Measurements from ENCODE around the gene FAT2.

The FAT2 gene

DNA sequence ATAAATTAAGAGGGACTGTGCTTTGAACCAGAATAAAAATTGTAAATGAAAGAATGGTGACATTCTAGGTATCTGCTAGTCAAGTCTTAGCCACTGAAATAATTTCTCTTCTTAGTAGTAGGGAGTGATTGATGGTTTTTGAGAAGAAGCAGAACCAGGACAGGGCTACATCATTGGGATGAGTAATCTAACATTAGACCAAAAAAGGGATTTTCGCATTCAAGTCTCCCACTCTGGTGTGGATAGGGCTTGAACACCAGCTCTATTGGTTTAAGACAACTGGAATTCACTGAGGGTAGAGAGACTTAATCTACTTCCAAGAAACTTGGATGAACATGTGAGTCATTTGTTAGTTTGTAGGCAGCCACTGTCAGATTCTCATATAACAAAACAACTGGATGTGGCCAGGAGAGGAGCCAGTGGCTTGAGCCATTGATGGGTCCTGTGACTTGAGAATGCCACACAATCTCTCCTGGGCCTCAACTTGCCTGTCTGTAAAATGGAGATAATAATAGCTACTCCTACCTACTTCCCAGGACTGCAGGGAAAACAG, 16.6 kb downstream of the FAT2 start:
- TF ChIP-seq CTCF (IDR thresholded peaks at IDR 0.05) = no peak

GRCh38 chr5:151572657-151573368, 18.3 kb downstream of the FAT2 start:
- no peak for TF ChIP-seq CTCF (IDR thresholded peaks at IDR 0.05)

DNA sequence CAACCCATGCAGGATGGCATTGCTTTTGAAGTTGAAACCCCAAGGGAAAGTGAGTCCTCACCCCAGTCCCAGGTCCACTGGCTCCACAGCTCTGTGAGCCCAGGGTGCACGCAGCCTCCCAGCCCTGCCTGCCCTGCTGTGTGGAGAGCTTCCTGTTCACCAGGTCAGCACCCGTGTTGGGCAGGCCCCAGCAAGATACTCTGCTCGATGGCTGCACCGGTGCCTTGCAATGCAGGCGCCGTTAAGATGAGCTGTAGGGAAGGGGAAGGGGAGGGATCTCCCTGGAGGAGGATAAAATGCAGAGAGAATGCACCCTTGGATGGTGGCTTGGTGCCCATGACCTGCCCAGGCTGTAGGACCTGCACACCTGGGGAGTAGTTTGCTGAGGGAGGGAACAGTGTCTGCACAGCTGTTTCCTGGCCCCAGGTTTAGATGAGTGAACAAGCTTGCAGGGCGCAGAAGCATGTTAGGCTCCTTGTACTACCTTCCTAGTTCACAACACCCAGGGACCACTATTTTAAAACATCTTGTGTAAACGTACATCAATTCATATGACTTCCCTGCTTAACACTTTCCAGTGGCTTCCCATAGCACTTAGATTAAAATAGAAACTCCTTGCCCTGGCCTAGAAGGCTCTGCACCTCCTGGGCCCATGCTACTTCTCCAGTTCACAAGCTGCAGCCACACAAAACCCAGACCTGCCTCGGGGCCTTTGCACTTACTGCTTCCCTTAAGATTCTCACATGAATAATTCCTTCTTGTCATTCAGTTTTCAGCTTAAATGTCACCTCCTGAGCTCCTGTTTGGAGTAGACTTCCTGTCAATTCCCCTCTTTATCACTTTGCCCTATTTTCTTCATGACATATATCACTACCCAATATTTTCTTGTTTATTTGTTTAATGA, 19.6 kb downstream of the FAT2 start:
- TF ChIP-seq CTCF (IDR thresholded peaks at IDR 0.05) = no peak

DNA sequence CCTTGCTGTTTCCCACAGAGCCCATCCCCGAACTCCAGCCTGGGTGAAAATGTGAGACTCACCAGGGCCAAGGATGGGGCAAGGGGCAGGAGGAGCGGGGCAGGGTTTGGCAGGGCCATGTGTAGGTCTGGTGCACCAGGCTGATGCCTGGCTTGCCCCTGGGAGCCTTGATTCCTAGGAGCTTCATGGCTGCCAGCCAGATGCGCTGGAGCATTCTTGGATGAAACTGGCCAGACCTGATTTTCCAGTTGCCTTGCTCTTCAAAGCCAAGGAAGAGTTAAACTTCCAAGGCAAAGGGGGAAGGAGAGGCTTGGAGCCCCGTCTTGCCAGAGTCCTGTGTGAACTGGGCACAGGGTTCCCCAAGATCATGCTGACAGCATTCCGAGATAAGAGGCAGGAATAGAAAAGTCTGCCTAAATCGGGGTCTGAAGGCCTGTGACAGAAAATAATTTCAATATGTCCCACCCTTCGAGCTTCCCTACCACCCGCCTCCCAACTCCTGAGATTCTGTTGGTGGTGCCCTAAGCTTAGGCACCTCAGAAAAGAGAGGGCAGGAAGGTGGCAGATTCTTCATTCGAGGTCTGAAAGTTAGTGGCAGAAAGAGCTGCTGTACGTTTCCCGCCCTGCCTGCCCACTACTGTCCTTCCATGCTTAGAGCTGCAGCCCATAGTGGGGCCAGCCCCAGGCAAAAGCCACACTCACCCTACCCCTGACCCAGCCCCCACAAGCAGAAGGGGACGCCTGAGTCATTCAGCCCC, 20.4 kb downstream of the FAT2 start:
- TF ChIP-seq CTCF (IDR thresholded peaks at IDR 0.05) = no peak

GRCh38 chr5:151570058-151570457, 21.1 kb downstream of the FAT2 start:
- no peak for TF ChIP-seq CTCF (IDR thresholded peaks at IDR 0.05)

DNA sequence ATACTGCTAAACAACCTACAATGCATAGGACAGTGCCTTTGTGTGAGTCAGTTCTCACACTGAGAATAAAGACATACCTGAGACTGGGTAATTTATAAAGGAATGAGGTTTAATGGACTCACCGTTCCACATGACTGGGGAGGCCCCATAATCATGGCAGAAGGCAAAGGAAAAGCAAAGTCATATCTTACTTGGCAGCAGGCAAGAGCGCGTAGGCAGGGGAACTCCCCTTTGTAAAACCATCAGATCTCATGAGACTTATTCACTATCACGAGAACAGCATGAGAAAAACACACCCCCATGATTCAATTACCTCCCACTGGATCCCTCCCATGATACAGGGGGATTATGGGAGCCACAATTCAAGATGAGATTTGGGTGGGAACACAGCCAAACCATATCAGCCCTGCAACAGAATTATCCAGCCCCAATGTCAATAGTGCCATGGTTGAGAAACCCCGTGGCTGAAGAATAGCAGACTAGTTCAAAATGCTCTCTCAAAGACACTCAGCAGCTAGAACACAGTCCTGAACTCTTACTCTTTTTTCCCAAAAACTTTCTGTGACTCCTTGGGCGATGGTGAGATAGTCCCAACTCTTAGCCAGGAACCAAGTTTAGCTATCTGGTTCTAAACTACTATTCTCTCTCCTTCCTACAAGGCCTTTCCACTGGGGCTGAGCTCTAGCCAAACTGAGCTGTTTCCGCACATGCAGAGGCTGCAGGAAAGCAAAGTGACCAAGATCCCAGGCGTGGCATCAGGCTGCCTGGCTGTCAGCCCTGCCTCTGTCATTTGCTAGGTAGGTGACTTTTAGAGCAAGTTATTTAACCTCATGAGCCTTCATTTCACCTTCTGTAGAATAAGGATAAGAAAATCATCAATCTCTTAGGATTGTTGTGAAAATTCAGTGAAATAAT, 21.7 kb downstream of the FAT2 start:
- TF ChIP-seq CTCF (IDR thresholded peaks at IDR 0.05) = no peak

Data from LNCAP (cell line).